HG02642 (cell line): ENCODE measurements around the gene CCNL1.
"Not testable (repeated sequence)": the region's sequence is repeated elsewhere in the genome, so short reads cannot be mapped to it uniquely, and the experiment has no call there.

Experiments
- ATAC-seq: cut with Tn5 transposase; IDR thresholded peaks from one replicate; pipeline ENCODE4 v1.9.1; 2021; ENCODE audit warnings: mild to moderate bottlenecking; ENCODE audit not compliant: unreplicated experiment, poor library complexity

The CCNL1 gene

DNA sequence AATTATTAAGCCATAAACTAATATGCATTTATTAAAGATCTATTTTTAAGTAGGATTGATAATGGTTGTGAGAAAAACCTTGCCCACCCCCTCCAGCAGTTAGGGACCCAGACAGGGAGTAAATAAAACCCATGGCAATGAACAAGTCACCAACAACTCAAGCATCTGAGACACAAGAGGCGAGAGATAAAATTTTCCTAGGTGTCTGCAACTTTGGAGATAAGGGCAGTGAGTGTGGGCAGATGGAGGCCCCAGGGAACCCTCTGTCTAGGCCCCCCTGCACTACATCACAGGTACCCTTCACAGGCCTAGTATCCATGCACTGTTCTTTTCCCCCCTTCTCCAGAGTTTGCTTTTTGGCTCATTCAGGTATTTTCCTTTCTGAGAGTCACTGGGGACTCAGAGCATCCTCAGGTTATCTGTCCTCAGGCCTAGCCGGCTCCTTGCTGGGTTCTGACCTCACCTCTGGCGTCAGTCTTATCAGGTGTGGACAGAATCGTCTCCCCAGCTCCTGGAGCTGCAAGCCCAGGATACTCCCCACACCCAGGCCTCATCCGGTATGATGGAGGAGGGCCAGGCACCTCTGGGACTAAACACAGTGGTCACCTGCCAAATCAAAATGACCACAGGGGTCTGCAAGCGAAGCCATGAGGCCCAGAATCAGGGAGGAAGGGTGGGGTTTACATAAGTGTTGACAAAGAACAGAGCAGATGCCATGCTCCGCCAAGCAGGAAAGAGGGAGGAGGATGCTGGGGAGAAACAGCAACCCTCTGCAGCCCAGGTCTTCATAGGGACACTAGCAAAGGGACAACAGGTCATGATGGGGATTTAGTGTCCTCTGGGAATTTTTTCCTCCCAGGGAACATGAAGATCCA lies 50.4 kb downstream of the CCNL1 start:
- no peak for ATAC-seq

DNA sequence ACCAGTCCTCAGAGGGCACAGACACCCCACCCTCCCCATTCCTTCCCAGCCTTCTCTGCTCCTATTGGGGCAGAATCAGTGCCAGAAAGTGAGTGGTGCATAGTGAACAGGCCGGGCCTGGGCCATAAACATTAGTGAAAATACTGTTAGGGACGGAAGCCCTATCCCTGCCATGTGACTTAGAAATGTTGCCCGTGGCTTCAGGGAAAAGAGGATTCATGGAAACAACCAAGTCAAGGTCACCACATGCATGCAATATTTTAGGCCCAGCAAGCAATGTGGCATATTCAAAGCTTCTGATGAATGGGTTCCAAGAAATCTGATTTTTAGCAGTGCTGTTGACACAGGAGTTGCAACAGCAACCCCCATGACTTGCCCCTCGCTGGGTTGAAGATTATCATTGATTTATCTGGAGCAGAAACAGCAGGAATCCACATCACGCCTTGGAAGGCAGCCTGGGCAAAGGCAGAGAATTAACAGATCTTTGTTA lies 52.3 kb downstream of the CCNL1 start:
- ATAC-seq: no peak

DNA sequence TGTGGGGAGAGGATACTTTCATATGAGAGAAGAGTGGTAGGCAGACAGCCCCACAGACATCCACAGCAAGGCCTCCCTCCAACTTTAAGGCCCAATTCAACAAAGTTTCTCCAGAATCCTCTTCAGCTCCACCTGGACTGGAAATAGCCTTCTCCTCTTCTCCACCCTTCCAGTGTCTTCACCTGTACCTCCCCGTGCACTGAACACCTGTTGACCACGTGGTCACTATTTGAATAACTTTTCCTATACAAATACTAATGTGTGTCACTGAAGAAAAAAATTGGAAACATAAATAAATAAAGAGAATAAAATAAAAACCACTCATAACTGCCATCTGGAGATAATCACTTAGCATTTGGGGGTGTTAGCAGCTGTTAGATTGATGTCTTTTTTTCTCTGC lies 52.9 kb downstream of the CCNL1 start:
- no peak for ATAC-seq

DNA sequence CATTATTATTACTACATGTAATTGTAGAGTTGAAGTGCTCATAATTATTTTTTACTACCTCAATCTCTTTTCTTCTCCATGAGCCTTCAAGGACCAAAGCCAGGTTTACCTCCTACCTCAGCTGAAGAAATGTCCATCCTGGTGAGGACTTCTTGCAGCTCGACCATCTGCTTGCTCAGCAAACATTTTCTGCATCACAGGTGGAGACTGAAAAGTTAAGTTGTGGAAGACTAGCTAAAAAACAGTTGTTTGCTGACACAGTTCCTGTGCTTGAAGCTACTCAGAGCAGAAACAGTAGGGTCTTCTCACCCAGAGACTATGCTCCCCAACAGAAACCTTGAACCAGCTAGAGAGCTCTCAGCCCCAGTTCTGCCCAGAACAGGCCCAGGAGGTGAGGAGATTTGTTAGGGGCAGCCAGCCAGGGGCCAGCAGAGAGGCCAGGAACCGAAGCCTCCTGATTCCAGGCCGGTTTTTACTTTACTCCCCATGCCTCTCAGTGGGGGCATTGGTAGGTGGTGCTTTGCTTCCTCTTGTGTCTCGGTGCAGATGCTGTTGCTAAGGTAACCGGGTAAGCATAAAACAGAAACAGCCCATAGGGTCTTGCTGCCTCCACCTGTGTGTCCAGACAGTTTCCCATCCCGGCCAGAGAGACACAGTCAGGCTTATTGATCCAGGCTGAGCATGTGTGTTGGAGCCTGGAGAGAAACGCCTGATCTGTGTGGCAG lies 54.9 kb downstream of the CCNL1 start:
- peak; percentile 66 for ATAC-seq

DNA sequence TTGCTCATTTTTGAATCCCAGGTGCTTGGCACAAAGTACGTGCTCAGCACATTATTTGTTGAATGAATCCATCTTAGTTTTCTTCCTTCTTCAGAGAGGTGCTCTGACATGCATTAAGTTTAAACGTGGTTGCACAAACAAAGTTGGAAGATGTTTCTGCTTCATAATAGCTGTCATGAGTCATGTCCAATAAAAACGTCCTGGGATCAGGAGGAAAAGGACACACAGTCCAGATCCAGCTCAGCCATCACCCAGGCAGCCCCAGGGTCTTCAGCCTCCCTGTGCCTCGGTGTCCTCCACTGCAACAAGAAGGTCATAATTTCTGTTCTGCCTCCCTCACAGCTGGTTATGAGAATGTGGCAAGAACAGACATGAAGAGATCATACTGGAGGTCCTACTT lies 55.4 kb downstream of the CCNL1 start:
- ATAC-seq: no peak

DNA sequence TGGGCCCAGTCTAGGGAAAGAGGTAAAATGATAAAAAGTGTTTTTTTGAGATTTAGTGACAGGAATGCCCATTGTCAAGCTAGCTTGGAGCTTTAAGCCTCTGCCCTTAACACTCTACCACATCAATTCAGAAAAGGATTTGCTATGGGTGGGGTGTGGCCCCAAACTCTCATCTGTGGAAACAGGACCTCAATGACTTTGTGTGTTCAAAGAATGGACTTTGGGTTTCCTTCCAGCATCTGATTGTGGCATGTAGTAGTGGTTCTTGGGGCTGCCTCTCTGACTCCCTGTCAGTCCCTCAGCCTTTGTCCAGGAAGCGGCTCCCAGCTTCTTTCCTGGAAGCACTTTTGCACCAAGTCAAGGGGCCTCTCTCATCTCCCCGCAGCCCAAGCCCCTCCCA lies 56.1 kb downstream of the CCNL1 start:
- no peak for ATAC-seq

DNA sequence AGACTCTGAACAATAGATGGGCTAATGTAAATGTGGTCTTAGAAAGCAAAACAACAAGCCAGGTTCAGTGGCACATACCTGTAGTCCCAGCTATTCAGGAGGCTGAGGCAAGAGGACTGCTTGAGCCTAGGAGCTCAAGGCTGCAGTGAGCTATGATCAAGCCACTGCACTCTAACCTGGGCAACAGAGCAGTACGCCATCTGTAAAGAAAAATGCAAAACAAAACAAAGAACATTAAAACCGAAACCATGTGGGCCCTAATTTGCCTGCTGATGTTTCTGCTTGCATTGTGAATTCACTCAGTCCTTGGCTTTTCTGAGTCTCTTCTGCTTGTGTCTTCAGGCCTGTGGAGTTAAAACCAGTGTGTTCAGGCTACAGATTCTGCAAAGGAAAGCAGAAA lies 56.7 kb downstream of the CCNL1 start:
- ATAC-seq: peak; percentile 90

DNA sequence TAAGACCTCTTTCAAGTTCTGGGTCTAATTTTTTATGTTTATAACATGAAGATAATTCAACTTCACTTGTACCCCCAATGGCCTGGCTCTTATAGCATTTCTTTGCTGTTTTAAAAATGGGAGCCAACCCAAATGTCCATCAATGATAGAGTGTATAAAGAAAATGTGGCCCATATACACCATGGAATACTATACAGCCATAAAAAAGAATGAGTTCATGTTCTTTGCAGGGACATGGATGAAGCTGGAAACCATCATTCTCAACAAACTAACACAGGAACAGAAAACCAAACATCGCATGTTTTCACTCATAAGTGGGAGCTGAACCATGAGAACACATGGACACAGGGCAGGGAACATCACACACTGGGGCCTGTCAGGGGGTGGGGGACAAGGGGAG lies 57.4 kb downstream of the CCNL1 start:
- ATAC-seq: not testable (repeated sequence)

DNA sequence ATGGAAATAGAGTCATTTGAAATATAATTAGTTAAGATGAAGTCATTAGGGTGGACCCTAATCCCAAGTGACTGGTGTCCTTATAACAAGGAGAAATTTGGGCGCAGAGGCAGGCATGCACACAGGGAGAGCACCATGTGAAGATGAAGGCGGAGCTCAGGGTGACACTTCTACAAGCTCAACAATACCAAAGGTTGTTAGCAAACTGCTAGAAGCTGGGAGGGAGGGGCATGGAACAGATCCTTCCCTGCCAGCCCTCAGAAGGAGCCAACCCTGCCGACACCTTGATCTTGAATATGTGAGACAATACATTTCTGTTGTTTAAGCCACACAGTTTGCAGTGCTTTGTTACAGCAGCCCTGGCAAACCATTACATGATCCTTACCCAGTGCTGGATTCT lies 57.8 kb downstream of the CCNL1 start:
- ATAC-seq: no peak

DNA sequence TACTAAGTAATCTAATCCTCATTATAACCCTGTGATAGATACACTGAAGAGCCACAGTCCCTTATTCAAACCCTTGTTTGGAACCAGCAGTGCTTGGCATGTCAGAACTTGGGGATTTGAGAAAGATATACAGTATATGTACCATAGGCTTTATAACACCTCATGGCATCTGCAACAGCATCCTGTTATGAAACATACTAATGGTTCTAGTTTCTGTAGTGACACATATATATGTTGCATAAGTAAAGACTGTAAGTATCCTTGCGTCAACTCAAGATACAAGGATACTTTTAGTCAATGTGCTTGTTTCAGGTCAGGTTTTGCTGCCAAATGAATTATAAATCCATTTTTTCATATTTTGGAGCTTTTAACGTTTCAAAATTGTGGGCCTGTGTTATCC lies 58.5 kb downstream of the CCNL1 start:
- ATAC-seq: no peak

DNA sequence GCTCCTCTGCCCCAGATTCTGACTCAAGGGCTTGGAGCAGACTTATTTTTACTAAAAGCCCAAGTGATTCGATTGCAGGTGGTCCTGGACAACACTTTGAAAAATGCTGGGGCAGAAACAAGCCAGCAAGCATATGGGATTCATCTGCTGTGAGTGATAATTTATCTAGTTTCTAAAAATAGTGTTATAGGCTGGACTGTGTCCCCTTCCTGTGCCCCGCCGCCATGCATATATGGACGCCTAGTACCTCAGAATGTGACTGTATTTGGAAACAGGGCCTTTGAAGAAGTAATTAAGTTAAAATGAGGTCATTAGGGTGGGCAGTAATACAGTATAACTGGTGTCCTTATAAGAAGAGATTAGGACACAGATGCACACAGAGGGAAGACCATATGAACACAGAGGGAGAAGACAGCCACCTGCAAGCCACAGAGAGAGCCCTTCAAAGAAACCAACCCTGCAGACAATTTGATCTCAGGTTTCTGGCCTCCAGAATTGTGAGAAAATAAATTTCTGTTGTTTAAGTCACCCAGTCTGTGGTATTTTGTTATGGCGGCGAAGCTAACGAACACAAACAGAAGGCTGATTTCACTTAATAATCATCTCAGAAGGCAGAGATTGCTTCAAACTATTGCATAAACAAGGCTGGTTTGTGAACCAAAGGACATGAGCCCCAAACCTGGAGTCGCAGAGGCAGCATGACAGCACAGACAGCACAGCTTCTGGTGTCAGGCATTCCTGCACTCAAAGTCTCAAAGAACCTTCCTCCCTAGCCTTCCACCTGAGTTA lies 59.1 kb downstream of the CCNL1 start:
- ATAC-seq: no peak

DNA sequence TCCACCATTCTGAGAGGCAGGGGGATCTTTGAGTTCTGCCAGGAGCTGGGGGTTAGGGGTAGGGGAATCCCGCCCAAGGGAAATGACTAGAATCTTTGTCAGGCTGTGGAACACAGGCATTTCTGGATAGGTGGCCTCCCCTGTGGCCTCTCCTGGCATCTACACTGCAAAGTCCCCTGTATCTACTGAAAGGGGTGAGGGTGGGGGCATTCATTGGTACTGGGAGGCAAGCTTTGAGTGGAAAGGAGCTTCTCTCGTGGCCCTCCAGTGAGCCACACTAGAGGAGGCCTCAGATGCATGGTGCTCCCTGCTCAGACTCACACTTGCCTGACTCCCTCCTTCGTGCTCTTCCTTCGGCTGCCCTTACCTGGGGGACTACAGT lies 59.9 kb downstream of the CCNL1 start:
- no peak for ATAC-seq

DNA sequence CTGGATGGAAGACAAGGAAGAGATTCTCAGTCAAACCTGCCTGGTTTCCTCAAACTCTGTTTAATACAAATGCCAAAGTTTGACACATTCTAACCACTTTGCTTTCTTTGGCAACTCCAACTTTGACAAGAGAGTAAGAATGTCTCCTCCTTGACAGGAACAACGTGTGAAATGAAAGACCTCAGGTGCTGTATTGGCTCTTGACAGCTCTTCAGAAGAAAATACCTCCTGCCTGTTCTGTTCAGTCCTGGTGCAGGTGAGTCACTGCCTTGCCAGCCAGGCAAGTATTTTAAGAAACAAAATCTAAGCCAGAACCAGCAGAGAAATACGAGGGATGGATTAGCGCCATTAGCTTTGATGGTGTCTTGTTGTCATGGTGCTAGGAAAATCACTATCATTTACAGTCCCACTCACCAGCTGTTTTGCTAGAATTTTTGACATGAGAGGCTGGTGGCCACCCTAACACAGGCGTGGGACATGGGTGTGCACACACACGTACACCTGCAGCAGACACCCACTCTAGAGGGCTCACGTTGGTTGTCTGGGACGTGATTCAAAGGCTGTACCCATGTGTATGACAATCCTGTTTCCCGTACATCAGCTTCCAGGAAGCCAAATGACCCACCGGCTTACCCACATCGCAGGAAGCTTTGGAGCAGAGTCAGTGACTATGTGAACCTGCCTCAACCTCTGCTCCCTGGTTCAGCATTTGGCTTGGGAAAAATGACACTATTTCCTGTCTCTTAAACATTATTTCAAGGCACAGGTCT lies 60.4 kb downstream of the CCNL1 start:
- no peak for ATAC-seq

DNA sequence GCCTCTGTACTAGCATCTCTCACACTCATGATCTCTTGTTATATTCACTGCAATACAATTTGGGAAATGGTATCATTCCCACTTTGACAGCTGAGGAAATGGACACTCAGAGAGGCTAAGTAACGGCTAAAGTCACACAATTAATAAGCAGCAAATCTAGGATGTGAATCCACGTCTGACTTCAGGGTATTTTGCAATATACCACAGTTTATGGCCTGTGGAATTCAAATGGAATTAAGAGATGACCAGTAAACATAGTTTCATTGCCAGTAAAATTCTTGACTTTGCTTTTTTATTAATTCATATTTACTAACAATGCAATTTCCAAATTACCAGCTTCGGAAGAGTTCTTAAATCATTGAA lies 61.1 kb downstream of the CCNL1 start:
- no peak for ATAC-seq

DNA sequence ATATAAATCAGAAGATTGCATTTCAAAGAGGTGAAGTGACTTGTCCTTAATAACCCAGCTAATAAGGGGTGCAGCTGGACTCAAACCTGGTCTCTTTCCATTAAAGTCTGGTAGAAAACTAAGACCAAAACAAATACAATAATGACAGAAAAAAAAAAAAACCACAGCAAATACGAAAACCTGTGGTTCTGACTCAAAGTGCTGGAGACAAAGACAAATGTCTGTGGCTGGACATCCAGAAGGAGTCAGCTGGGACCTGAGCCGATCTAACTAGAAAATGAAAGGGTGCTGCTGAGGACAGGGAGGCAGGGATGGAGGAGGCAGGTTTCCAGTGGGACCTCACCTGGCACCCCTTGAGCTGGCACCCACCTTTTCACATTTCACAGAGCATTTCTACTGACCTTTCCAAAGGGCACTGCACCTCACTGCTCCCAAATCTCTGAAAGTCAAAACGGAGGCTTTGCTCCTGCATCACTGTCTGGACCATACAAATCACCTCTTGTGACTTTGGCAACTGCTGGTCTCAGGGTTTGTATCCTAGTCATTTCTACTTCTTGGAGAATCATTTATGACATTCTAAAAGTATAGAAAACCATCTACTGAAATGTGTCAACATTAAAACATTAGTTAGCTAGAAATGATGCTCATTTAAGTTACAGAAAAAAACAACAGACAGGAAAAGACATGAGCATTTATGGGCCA lies 61.7 kb downstream of the CCNL1 start:
- no peak for ATAC-seq
